ENCODE data around the gene CFB. TPM values are rescaled to one million over a fixed set of nuclear protein-coding genes. Genes with fewer than 3 reads are reported as not detected.
A peak's percentile ranks its signal among the peaks of the same experiment; 100 is the strongest.

The CFB gene
- total RNA-seq, 1 experiment from 2014 or later: not detected

DNA sequence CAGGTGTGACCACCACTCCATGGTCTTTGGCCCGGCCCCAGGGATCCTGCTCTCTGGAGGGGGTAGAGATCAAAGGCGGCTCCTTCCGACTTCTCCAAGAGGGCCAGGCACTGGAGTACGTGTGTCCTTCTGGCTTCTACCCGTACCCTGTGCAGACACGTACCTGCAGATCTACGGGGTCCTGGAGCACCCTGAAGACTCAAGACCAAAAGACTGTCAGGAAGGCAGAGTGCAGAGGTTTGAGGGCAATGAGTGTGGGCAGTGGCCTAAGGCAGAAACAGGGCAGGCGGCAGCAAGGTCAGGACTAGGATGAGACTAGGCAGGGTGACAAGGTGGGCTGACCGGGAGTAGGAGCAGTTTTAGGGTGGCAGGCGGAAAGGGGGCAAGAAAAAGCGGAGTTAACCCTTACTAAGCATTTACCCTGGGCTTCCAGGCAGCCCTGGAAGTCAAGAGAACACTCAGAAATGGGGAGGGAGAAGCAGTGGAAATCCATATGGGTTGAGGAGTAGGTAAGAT lies 533 bp downstream of the CFB start:
- in situ Hi-C loops (cut with HindIII; ENCODE audit: low sequenced_read_pairs): no loop called here
- no peak for DNase-seq (ENCODE audit: low spot score)

DNA sequence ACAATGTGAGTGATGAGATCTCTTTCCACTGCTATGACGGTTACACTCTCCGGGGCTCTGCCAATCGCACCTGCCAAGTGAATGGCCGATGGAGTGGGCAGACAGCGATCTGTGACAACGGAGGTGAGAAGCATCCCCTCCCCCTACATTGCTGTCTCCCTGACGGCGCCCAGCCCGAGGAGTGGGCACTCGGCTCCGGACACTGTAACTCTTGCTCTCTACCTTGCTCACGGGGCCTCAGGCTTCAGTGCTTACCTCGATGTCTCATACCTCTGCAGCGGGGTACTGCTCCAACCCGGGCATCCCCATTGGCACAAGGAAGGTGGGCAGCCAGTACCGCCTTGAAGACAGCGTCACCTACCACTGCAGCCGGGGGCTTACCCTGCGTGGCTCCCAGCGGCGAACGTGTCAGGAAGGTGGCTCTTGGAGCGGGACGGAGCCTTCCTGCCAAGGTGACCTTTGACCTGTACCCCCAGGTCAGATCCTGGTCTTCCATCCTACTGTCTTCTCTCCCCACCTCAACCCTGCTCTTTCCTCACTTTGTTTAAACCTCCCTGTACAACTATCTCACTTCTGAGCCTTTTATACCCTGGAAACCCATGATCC lies 1.3 kb downstream of the CFB start:
- in situ Hi-C loops (cut with HindIII; ENCODE audit: low sequenced_read_pairs): no loop called here
- no peak for DNase-seq (ENCODE audit: low spot score)

- DNase-seq (ENCODE audit: low spot score): no peak
- in situ Hi-C loops (cut with HindIII; ENCODE audit: low sequenced_read_pairs): no loop called here
Measured at GRCh38 chr6:31947864-31948263, 2.0 kb downstream of the CFB start.

DNA sequence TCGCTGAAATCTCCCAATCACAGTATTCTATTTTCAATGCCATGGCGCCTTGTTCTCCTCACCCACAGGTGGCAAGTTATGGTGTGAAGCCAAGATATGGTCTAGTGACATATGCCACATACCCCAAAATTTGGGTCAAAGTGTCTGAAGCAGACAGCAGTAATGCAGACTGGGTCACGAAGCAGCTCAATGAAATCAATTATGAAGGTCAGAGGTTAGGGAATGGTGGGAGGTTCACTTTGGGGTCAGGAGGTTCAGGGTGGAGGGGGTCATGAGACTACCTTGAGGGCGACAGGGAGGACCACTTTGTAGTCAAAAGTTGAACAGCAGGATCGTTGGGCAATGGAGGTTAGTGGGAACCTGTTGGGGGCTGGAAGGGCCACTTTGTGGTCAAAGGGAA lies 2.4 kb downstream of the CFB start:
- in situ Hi-C loops (cut with HindIII; ENCODE audit: low sequenced_read_pairs): no loop called here
- DNase-seq (ENCODE audit: low spot score): no peak

DNA sequence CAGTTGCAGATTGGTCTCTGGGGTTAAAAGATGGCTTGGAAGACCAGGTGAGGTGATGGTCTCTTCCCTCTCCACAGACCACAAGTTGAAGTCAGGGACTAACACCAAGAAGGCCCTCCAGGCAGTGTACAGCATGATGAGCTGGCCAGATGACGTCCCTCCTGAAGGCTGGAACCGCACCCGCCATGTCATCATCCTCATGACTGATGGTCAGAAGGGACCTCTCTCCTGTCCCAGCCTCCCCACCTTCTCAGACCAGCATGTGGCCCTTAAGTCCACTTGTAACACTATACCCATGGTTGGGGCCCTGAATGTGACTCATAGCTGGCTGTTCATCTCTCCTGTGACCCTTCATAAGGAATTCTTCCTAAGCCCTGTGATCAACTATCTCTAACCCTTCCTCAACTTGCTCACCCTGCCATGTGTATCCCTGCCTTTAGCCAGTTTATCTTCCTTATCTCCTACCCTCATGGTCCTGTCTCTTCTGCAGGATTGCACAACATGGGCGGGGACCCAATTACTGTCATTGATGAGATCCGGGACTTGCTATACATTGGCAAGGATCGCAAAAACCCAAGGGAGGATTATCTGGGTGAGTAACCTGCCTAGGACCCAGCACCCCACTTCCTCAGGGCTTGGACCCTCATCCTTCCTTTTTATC lies 3.0 kb downstream of the CFB start:
- in situ Hi-C loops (cut with HindIII; ENCODE audit: low sequenced_read_pairs): no loop called here
- no peak for DNase-seq (ENCODE audit: low spot score)

- in situ Hi-C loops (cut with HindIII; ENCODE audit: low sequenced_read_pairs): no loop called here
- DNase-seq (ENCODE audit: low spot score): no peak
Measured at GRCh38 chr6:31949926-31950548, 4.1 kb downstream of the CFB start.

- DNase-seq (ENCODE audit: low spot score): peak; percentile 57
- in situ Hi-C loops (cut with HindIII; ENCODE audit: low sequenced_read_pairs): no loop called here
Measured at GRCh38 chr6:31952140-31952805, 6.4 kb downstream of the CFB start.

DNA sequence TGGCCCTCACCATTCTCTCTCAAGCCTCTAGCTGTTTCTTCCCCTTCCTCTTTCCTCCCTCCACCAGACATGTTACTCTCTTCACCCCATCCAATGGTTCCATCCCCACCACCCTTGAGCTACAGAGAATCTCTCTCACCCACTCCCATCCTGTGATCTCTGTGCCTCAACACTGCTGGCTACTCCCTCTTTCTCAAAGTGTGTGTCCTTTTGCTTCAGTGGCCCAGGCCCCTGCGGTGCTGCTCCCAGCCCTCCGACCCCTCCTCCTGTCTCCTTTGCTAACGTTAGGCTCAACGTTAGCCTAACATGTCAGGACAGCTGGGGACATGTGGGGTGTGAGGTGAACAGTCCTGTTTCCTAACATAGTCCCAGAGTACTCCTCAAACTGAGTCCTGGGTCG lies 7.0 kb downstream of the CFB start:
- DNase-seq (ENCODE audit: low spot score): no peak
- in situ Hi-C loops (cut with HindIII; ENCODE audit: low sequenced_read_pairs): no loop called here

GRCh38 chr6:31954511-31954910 lies 8.6 kb downstream of the CFB start:
- in situ Hi-C loops (cut with HindIII; ENCODE audit: low sequenced_read_pairs): no loop called here
- no peak for DNase-seq (ENCODE audit: low spot score)

GRCh38 chr6:31956796-31957195 lies 10.9 kb downstream of the CFB start:
- in situ Hi-C loops (cut with HindIII; ENCODE audit: low sequenced_read_pairs): no loop called here

GRCh38 chr6:31958412-31958740 lies 12.5 kb downstream of the CFB start:
- DNase-seq (ENCODE audit: low spot score): peak; percentile 7
- in situ Hi-C loops (cut with HindIII; ENCODE audit: low sequenced_read_pairs): no loop called here

More at GRCh38 chr6:31956796-31957195, 10.9 kb downstream of the CFB start:
- DNase-seq (ENCODE audit: low spot score): no peak

GRCh38 chr6:31958741-31959739 lies 13.1 kb downstream of the CFB start, which contains the start of the genes NELFE and SKIC2:
TSS of gene NELFE (minus strand) at chr6:31958971. CDS start at chr6:31958446, 525 bp downstream.
TSS of gene SKIC2 (plus strand) at chr6:31959175. CDS start at chr6:31959193, 18 bp downstream.
- in situ Hi-C loops (cut with HindIII; ENCODE audit: low sequenced_read_pairs): no loop called here
- peak; percentile 98 for DNase-seq (ENCODE audit: low spot score)

GRCh38 chr6:31961616-31962015 lies 15.7 kb downstream of the CFB start:
- DNase-seq (ENCODE audit: low spot score): no peak
- in situ Hi-C loops (cut with HindIII; ENCODE audit: low sequenced_read_pairs): no loop called here

GRCh38 chr6:31963921-31964320 lies 18.0 kb downstream of the CFB start:
- in situ Hi-C loops (cut with HindIII; ENCODE audit: low sequenced_read_pairs): no loop called here
- no peak for DNase-seq (ENCODE audit: low spot score)

- no peak for DNase-seq (ENCODE audit: low spot score)
- in situ Hi-C loops (cut with HindIII; ENCODE audit: low sequenced_read_pairs): no loop called here
Measured at GRCh38 chr6:31965700-31966099, 19.8 kb downstream of the CFB start.

DNA sequence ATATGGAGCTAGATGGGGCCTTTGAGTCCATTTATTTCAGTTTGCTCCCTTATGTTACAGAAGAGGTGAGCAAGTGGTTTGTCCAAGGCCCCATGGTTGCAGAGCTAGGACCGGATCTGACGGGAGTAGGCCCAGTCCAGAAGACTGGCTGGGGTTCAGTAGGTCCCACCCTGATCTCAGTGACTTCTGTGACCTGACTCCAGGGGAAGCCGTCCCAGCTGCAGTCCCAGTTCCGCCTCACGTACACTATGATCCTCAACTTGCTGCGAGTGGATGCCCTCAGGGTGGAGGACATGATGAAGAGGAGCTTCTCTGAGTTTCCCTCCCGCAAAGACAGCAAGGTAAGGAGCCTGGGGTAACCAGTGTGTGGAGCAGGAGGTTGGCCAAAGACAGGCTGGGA lies 20.6 kb downstream of the CFB start:
- in situ Hi-C loops (cut with HindIII; ENCODE audit: low sequenced_read_pairs): no loop called here

GRCh38 chr6:31966997-31967925 lies 21.4 kb downstream of the CFB start:
- DNase-seq (ENCODE audit: low spot score): no peak
- in situ Hi-C loops (cut with HindIII; ENCODE audit: low sequenced_read_pairs): no loop called here

More for the DNA sequence above, 20.6 kb downstream of the CFB start:
- DNase-seq (ENCODE audit: low spot score): no peak

DNA sequence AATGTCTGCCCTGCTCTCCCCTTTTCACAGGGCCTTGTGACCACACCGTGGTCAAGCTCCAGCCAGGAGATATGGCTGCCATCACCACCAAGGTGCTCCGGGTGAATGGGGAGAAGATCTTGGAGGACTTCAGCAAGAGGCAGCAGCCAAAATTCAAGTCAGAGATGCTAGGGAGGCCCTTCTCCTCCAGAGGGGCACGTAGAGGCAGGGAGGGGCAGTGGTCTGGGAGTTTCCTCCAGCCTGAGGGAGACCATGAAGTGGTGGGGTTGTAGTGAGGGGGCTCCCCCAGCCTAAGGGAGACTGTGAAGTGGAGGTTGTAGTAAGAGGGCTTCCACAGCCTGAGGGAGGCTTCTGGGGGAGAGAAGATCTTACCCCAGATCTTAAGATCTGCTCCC lies 22.0 kb downstream of the CFB start:
- in situ Hi-C loops (cut with HindIII; ENCODE audit: low sequenced_read_pairs): no loop called here
- no peak for DNase-seq (ENCODE audit: low spot score)
